HepG2 (cell line): ENCODE results near the gene SQOR. TPM values are rescaled to one million over a fixed set of nuclear protein-coding genes. Genes with fewer than 3 reads are reported as not detected.

Experiments
- ADNP ChIP-seq: sonication (generic); formaldehyde crosslinking; IDR thresholded peaks from 2 replicates; pipeline ENCODE4 v1.4.0; 2020; ENCODE audit warnings: missing genetic modification reagents
- DNMT3B ChIP-seq: conservative IDR thresholded peaks from 2 replicates; pipeline ENCODE4 v1.6.1; 2016; ENCODE audit warnings: missing biosample characterization, control low read depth
- GABPB1 ChIP-seq: IDR thresholded peaks from 2 replicates; pipeline ENCODE4 v1.6.1; 2016; ENCODE audit warnings: mild to moderate bottlenecking, missing genetic modification reagents, moderate library complexity, missing compliant biosample characterization
- GATA4 ChIP-seq: sonication (generic); IDR thresholded peaks from 2 replicates; pipeline ENCODE4 v1.6.1; 2016; ENCODE audit warnings: antibody characterized with exemption, low read depth, borderline replicate concordance
- HOXA7 ChIP-seq: sonication (generic); formaldehyde crosslinking; IDR thresholded peaks from 2 replicates; pipeline ENCODE4 v1.8.1; 2022; ENCODE audit warnings: mild to moderate bottlenecking, missing genetic modification reagents, moderate library complexity
- IKZF1 ChIP-seq: fragments of 450-650 bp; IDR thresholded peaks from 2 replicates; pipeline ENCODE4 v1.7.1; 2016
- KLF13 ChIP-seq: sonication (generic); formaldehyde crosslinking; IDR thresholded peaks from 2 replicates; pipeline ENCODE4 v1.4.0; 2020; ENCODE audit warnings: mild to moderate bottlenecking, missing genetic modification reagents
- MEF2D ChIP-seq: sonication (generic); formaldehyde crosslinking; IDR thresholded peaks from 2 replicates; pipeline ENCODE4 v1.5.1; 2020; ENCODE audit warnings: mild to moderate bottlenecking, missing genetic modification reagents
- MNT ChIP-seq: fragments of 450-650 bp; IDR thresholded peaks from 2 replicates; pipeline ENCODE4 v1.6.1; 2016
- NFKBIZ ChIP-seq: IDR thresholded peaks from 2 replicates; pipeline ENCODE4 v1.6.1; 2018; ENCODE audit warnings: missing genetic modification reagents, missing compliant biosample characterization
- SMARCC2 ChIP-seq: fragments of 450-650 bp; IDR thresholded peaks from 2 replicates; pipeline ENCODE4 v1.6.1; 2017; ENCODE audit warnings: antibody characterized with exemption, mild to moderate bottlenecking
- SP1 ChIP-seq, 2 experiments: fragments of 450-650 bp in 1 of 2; sonication (generic) in 1 of 2; formaldehyde crosslinking in 1 of 2; IDR thresholded peaks; 2 replicates each; pipeline versions ENCODE4 v1.4.0 to v1.6.1; 2016 to 2020; ENCODE audit warnings: missing genetic modification reagents in 1 of 2
- USF2 ChIP-seq, 2 experiments: sonication (generic) in 1 of 2; formaldehyde crosslinking in 1 of 2; IDR thresholded peaks; 2 replicates each; pipeline versions ENCODE4 v1.5.1 to v1.6.1; 2011 to 2020; ENCODE audit warnings: borderline replicate concordance in 1 of 2, low read depth in 1 of 2, low read length in 1 of 2, mild to moderate bottlenecking in 1 of 2, missing genetic modification reagents in 1 of 2, moderate library complexity in 1 of 2
- ZNF30 ChIP-seq: sonication (generic); formaldehyde crosslinking; IDR thresholded peaks from 2 replicates; pipeline ENCODE4 v1.5.0; 2020; ENCODE audit warnings: mild to moderate bottlenecking, missing genetic modification reagents
- ZNF329 ChIP-seq: sonication (generic); formaldehyde crosslinking; IDR thresholded peaks from 2 replicates; pipeline ENCODE4 v1.9.0; 2021; ENCODE audit warnings: low read depth, mild to moderate bottlenecking, missing genetic modification reagents
- ZNF432 ChIP-seq: sonication (generic); formaldehyde crosslinking; IDR thresholded peaks from 2 replicates; pipeline ENCODE4 v1.5.0; 2020; ENCODE audit warnings: missing genetic modification reagents, mild to moderate bottlenecking, borderline replicate concordance
- ZNF605 ChIP-seq: sonication (generic); formaldehyde crosslinking; IDR thresholded peaks from 2 replicates; pipeline ENCODE4 v1.8.0; 2022; ENCODE audit warnings: mild to moderate bottlenecking, missing genetic modification reagents
- polyA plus RNA-seq, 8 experiments: library from polyadenylated mRNA; depleted of rRNA in 3 of 8; stranded (reverse) in 7 of 8; unstranded in 1 of 8; fragments of >200 nt; fragmentation: Illumina TruSeq in 4 of 8; extraction: Trizol in 4 of 8; gene quantifications; 2 replicates each; pipeline versions ENCODE4 v1.2.1 to v1.2.3, GENCODE V29; 2011 to 2016; ENCODE audit warnings: low read depth in 4 of 8, missing spikeins in 1 of 8, mixed read lengths in 1 of 8; ENCODE audit not compliant: insufficient read depth in 1 of 8
- total RNA-seq, 5 experiments: library from RNA; depleted of rRNA; stranded (reverse); fragments of >200 nt; fragmentation: Illumina TruSeq; extraction: Trizol; gene quantifications; 2 replicates each; pipeline ENCODE4 v1.2.3, GENCODE V29; 2016; ENCODE audit warnings: low read depth in 1 of 5
- TF ChIP-seq, protein P1 (sequence below): sonication (generic); formaldehyde crosslinking; IDR thresholded peaks from 2 replicates; pipeline ENCODE4 v1.5.1; 2020; ENCODE audit warnings: mild to moderate bottlenecking, missing genetic modification reagents, moderate library complexity
- TF ChIP-seq, protein P2 (sequence below): sonication (generic); formaldehyde crosslinking; IDR thresholded peaks from 2 replicates; pipeline ENCODE4 v1.4.0; 2020; ENCODE audit warnings: missing genetic modification reagents, mild to moderate bottlenecking, borderline replicate concordance

Gene SQOR
- total and polyA plus RNA-seq, 2 of the 13 experiments (the other 11 are each of a cell fraction or from before 2014, with no cell fraction given): 19.3 to 19.4 TPM

DNA sequence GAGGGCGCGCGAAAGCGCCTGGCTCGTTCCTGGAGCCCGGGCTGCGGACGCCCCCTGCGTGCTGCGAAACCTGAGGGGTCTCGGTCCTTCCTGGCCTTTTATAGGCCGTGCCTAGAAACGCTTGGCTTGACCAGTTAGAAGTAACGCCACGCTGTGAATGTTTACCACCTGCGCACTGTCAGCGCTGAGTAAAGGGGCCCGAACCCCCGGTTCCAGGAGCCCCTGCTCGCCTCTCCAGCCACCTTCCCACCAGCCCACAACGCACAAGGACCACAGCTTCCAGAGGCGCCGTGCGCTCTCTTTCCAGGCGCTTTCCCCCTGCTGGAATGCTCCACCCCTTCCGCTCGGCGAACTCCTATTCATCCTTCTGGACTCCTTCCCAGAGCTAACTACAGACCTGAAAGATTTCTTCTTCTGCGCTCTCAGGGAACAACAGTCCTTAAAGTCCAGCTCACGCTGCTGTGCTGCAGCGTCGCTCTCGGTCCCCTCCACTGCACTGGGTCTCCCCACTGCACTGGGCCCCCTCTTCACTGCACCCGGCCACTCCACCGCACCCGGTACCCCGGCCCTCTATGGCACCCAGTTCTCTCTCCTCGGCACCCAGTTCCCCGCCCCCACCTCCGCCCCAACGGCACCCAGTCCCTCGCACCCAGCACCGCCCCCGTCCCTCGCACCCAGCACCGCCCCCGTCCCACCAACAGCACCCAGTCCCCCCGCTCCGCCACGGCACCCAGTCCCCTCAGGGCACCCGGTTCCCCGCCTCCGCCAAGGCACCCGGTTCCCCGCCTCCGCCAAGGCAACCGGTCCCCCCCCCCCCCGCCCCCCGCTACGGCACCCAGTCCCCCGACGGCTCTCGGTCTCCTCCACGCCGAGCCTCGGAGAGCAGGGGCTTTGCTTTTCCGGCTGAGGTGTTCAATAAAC, 69.8 kb downstream of the SQOR start (continued):
- TF ChIP-seq, protein P1, sequence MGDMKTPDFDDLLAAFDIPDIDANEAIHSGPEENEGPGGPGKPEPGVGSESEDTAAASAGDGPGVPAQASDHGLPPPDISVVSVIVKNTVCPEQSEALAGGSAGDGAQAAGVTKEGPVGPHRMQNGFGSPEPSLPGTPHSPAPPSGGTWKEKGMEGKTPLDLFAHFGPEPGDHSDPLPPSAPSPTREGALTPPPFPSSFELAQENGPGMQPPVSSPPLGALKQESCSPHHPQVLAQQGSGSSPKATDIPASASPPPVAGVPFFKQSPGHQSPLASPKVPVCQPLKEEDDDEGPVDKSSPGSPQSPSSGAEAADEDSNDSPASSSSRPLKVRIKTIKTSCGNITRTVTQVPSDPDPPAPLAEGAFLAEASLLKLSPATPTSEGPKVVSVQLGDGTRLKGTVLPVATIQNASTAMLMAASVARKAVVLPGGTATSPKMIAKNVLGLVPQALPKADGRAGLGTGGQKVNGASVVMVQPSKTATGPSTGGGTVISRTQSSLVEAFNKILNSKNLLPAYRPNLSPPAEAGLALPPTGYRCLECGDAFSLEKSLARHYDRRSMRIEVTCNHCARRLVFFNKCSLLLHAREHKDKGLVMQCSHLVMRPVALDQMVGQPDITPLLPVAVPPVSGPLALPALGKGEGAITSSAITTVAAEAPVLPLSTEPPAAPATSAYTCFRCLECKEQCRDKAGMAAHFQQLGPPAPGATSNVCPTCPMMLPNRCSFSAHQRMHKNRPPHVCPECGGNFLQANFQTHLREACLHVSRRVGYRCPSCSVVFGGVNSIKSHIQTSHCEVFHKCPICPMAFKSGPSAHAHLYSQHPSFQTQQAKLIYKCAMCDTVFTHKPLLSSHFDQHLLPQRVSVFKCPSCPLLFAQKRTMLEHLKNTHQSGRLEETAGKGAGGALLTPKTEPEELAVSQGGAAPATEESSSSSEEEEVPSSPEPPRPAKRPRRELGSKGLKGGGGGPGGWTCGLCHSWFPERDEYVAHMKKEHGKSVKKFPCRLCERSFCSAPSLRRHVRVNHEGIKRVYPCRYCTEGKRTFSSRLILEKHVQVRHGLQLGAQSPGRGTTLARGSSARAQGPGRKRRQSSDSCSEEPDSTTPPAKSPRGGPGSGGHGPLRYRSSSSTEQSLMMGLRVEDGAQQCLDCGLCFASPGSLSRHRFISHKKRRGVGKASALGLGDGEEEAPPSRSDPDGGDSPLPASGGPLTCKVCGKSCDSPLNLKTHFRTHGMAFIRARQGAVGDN (CRISPR knock-in tag): peak; percentile 28; the same call in 1 of the 2 replicates
- TF ChIP-seq GATA4 (no peak), ZNF605 (no peak), ZNF329 (no peak), ZNF30 (CRISPR knock-in tag) (no peak), MNT (no peak), DNMT3B (no peak), SMARCC2 (no peak), KLF13 (CRISPR knock-in tag) (no peak), HOXA7 (CRISPR knock-in tag) (no peak), SP1 (IDR thresholded peaks at IDR 0.05) (no peak), SP1 (CRISPR knock-in tag; IDR thresholded peaks at IDR 0.05) (no peak), NFKBIZ (CRISPR knock-in tag) (no peak), ADNP (CRISPR knock-in tag) (no peak), ZNF432 (no peak), IKZF1 (no peak), MEF2D (CRISPR knock-in tag) (no peak), GABPB1 (CRISPR knock-in tag) (peak; percentile 24; the same call in 1 of the 2 replicates), USF2 (IDR thresholded peaks at IDR 0.05; ENCODE audit: low read depth, low read length) (no peak), USF2 (CRISPR knock-in tag; IDR thresholded peaks at IDR 0.05; ENCODE audit: borderline replicate concordance) (no peak)
- TF ChIP-seq, protein P2, sequence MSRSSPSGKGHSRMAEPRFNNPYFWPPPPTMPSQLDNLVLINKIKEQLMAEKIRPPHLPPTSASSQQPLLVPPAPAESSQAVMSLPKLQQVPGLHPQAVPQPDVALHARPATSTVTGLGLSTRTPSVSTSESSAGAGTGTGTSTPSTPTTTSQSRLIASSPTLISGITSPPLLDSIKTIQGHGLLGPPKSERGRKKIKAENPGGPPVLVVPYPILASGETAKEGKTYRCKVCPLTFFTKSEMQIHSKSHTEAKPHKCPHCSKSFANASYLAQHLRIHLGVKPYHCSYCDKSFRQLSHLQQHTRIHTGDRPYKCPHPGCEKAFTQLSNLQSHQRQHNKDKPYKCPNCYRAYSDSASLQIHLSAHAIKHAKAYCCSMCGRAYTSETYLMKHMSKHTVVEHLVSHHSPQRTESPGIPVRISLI (CRISPR knock-in tag): 0 out of 2 replicates have a peak, but pooled peaks have one; percentile 14
